ENCODE measurements around the gene SLC16A14. TPM values are rescaled to one million over a fixed set of nuclear protein-coding genes. Genes with fewer than 3 reads are reported as not detected.

Gene SLC16A14
- under 0.01 and 0.09 TPM in 2 replicates for total RNA-seq

GRCh38 chr2:230068651-230069055 is at the start of gene SLC16A14:
Gene SLC16A14, minus strand, starts transcription at chr2:230068924. Its CDS starts 9,572 bp downstream, at chr2:230059352.

Other genes with a start within 250 kb of the SLC16A14 start
- 262 and 271 TPM in 2 replicates for gene TRIP12, start 146.9 kb downstream of the SLC16A14 start, total RNA-seq
- 1.6 and 1.8 TPM in 2 replicates for gene FBXO36, start 146.4 kb downstream of the SLC16A14 start, total RNA-seq
- gene SP110, start 151.1 kb upstream of the SLC16A14 start, total RNA-seq: 1.6 and 3.8 TPM in 2 replicates
- gene SP140, start 156.8 kb upstream of the SLC16A14 start, total RNA-seq: 0.17 TPM in 1 of 2 replicates, not detected in the other